GM18499 (cell line): ENCODE data around the gene SPRR4.

Source experiments
- ATAC-seq: cut with Tn5 transposase; IDR thresholded peaks from one replicate; pipeline ENCODE4 v1.9.1; 2021; ENCODE audit warnings: moderate number of reproducible peaks; ENCODE audit not compliant: insufficient read depth, unreplicated experiment

The SPRR4 gene

DNA sequence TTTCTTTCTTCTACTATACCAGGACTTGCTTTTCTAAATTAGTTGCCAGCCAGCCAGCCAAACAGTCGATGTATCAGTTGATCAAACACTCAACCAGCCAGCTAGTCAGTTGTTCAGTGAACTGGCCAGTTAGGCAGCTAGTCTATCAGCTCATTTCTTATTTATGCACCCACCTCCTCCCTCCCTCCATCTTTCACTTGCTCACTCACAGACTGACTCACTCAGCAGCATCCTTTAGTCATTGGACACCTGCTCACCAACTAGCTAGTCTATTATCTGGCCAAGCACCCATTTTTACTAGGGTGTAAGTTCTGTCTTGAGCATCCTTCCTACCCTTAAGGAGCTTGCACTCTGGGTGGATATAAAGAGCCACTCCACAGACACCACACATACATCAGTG lies 5.9 kb upstream of the SPRR4 start:
- ATAC-seq, result no peak

DNA sequence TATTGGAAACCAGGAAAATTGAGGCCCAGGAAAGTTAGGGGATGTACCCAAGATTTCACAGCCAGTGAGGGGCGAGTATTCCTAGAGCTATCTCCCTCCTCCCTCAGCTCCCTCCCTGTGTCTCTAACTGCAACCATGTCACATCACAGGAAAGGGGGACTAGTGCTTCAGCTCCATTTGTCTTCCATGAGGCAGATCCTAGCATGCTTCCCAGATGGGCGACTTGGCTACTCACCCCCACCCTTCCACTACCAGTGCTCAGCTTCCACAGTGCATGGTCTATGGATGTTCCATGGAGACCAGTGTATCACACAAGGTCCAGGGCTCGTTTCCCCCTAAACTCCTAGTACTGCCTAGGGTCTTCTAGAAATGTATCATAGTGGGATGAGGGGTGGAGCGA lies 4.6 kb upstream of the SPRR4 start:
- ATAC-seq, result no peak

DNA sequence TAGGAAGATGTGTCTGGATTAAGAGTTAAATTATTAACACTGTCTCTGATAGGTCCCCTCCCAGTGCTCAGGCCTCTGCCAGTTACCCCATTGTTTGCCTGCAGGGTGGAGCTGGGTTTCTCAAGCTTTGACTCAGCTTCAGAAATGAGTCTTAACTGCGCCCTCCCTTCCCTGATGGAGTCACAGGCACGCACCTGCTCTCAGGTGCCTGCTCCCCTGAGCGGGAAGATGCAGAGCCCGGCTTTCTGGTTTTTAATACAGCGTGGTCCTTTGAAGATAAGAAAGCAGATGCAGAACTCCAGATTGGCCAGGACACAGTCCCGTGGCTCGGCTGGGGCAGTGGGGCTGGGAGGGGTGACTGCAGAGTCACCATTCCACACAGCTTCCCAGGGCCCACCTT lies 3.2 kb upstream of the SPRR4 start:
- no peak for ATAC-seq

DNA sequence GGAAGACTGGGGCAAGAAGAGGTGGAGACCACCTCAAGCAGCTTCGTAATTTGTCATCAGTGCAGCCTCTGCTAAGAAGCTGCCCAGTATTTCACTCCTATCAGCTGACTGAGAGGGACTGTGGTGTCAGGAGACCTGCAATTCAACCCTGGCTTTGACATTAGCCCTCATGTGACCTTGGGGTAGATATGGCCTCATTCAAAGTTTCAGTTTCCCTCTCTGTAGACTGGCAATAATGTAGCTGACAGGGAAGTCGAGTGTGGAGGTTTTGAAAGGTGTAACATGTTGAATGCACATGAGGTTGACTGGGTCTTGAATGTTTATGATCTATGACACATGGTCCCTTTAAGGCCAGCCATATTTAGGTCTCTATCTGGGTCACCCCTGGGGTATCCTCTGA lies 2.2 kb upstream of the SPRR4 start:
- ATAC-seq, result peak; percentile 88

DNA sequence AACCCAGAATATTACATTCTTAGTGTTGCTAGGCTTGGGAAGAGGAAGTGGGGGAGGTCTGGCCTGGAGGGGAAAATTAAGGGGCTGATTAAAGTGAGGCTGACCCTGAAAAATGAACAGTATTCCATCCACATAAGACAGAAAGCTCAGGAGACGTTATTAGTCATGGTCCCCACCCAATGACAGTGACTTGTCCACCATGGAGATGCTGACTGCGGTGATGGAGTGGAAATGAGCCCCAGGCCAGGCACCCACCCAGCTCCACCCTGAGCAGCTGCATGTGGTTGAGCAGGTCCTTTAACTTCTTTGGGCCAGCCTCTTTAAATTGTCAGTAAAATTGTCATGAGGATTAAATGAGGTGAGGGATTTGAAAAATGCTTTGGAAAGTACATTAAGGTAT lies 1.4 kb upstream of the SPRR4 start:
- no peak for ATAC-seq

DNA sequence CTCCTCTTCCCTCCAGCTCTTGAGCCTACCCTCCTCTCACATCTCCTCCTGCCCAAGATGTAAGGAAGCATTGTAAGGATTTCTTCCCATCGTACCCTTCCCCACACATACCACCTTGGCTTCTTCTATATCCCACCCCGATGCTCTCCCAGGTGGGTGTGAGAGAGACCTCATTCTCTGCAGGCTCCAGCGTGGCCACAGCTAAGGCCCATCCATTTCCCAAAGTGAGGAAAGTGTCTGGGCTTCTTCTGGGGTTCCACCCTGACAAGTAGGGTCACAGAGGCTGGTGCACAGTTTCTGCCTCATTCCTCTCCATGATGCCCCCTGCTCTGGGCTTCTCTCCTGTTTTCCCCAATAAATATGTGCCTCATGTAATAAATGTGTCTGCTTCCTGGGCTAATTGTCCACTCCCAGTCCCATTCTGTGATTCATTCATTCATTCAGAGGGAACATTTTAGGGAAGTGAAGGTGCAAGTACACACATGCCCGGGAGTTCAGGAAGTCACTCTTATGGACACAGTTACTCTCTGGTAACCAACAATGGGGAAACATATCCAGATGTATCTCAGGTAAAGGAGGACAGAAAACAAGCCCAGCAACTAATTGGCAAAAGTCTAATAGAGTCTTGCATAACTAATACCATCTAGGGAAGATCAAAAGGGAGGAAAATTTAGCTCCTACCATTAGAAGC lies 1.9 kb downstream of the SPRR4 start:
- ATAC-seq, result no peak

DNA sequence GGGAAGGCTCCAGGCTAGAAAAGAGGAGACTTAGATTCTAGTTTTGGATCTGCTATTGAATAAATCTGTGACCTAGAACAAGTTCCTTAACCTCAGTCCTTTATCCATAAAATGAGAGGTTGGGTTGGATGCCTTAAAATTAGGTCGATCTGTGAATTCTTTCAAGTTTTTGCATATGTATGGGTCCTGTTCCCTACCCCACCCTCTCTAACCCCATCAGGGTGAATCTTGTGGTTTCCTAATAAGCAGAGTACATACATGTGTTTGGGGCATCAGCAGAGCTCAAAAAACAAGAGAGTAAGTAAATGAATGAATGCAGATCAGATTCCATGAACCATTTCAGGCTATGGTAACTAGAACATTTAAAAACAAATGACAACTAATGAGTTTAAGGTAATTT lies 6.2 kb downstream of the SPRR4 start:
- ATAC-seq, result no peak

DNA sequence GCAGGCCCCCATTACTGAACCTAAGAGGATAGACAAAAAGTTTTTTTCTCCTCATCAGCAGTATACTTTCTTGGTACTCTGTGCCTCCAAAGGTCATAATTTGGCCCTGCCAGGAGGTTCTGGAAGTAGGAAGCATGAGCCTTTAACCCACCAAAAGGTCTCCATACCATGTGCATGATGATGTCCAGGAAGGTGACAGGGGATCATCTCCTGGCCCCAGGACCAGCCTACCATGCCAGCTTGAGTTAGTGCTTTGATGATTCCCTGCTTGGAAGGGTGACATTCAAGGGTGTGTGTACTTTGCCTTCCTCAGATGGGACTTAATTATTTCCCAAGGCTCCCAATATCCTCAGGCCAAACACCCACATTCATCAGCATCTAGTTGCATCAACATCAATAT lies 7.2 kb downstream of the SPRR4 start:
- ATAC-seq, result no peak

DNA sequence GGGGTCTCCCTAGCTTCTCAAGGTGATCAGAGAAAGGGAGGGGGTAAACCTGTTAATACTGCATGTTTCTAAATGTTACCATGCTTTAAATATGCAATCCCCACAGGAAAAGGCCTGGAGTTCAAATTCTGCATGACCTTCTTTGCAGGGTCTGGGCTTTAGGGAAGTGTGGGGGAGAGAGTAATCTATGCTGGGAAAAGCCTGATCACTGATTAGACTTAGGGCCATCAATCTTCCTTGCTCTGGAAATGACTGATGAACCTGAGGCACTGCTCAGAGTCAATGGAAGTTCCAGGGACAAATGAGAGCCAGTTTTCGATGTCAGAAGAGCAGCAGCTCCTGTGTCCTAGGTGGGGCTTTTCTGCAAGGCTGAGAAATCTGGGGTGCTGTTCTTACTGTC lies 10.2 kb downstream of the SPRR4 start:
- no peak for ATAC-seq

DNA sequence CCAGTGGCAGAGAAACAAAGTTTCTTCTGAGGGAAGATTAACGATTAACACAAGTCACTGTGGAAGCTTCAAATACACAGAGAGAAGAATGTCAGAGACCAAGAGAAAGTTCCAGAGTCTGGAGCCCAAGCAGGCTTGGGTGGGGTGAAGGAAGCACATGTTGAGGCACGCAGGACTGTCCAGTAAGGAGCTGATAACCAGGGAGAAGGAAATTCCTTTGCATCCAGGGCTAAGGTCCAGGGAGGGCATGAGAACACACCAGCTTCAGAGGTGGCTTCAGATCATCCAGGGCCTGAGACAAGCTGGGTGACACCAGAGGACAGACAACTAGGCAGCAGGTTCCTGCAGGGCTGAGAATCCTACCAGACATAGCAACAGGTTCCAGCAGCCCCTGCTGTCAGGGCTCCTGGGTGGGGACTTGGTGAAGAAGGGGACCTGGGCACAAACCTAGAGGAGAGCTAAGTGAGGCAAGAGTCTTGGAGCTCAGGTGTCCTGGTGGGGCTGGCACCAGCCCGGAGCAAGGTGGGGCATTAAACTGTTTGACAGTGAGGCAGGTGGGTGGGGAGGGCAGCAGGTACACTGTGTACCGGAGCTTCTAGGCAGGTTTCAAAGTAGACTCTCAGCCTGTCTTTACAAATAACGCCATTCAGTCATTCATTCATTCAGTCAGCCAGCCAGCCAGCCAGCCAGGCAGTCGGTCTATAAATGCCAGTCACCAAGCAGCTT lies 10.9 kb downstream of the SPRR4 start:
- no peak for ATAC-seq

DNA sequence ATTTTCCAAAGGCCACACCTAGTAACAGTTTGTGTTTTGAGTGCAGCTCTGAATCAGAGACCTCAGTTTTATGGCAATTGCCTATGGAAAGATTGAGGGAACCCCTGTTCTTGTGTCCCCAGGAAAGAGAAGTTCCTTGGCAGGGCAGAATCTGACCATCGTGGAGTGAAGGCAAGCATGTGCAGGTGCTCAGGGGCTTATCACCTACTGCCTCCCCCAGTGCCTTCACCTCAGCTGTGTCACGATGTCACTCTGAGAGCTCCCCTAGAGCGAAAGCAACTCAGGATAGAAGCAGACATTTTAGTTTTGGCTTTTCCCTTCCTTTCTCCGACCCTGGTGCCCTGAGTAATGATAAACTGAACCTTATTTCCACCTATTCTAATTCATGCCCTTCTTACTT lies 11.6 kb downstream of the SPRR4 start:
- ATAC-seq, result no peak

DNA sequence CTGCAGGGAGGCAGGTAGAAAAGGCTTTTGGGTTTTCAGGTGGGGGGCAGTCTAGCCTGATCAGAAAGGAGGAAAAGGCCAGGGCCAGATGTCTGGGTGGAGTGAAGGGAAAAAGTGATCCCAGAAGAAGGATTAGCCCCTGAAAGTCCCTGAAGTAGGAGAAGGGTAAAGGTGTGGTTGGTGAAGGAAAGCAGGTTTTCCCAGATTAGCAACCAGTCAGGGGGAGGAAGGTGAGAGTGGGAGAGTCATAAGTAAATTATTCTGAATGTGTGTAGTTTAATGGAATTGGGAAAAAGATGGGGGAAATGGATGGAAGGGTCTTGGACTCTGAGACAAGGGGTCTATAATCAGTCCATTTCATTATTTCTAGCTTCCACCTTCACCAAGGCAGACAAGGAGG lies 12.8 kb downstream of the SPRR4 start:
- ATAC-seq, result no peak

DNA sequence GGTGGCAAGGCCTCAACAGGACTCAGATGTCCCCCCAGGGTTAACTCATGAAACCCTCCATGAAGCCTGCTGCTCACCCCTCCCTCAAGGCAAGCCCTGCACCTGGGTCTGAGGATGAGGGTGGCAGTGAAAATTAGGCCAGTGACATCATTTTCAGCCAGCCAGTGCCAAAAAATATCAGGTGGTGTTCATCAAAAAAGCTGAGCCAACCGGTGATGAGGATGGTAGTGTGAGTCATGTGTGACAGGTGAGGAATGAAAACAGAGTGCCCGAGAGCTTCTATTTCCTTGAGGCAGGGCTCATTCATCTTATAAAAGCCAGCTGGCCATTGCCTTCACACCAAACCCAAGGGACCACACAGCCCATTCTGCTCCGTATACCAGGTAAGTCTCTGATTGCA lies 13.3 kb downstream of the SPRR4 start, which contains the start of gene SPRR1A:
Gene SPRR1A (plus strand): TSS at position 339 of the 400 bp plus-strand sequence. CDS start 1,150 bp downstream, outside the sequence.
- ATAC-seq, result no peak

DNA sequence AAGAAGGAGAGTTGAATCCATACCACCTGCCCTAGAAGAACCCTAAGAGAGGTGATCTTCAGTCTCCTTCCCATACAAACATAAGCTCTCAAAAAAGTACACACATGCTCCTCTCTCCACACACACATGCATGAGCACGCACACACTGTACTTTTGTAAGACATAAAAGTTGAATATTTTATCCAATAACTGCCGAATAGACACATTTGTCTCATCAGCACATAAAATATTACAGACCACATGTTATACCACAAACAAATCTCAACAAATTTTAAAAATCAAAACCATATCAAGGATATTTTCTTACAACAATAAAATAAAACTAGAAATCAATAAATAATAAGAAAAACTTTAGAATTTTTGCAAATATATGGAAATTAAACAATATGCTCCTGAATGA lies 16.1 kb downstream of the SPRR4 start:
- no peak for ATAC-seq

DNA sequence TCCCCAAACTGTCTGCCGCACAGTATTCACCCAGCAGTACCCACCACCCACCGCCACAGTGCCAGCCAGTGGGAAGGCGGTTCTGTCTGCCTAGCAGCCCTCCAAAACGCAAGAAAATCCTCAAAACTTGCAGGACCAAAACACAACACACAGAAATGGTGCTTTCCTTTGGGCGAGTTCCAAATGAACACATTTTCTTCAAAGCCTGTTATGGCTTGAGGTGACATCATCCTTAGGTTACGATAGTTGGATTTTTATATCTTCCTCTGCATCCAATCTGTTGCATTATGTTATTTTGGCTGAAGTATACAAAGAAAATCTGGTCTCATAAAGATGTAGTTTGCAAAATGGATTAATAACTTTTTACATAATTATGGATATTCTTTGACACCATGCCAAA lies 22.7 kb downstream of the SPRR4 start:
- no peak for ATAC-seq

DNA sequence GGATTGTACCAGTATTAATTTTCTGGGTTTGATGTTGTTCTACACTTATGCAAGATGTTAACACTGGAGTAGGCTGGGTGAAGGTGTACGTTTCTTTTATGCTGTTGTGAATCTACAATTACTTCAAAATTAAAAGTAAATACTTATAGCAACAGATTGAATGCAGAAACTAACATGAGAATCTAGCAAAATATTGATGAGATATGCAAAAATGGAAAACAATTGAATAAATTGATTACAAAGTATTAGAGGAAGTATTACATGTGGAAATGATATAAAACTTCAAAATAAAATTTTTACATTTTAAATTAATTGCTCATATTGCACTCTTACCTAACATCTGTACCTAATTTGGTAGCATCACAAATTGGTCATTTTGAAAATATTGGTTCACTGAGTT lies 25.4 kb downstream of the SPRR4 start:
- no peak for ATAC-seq

DNA sequence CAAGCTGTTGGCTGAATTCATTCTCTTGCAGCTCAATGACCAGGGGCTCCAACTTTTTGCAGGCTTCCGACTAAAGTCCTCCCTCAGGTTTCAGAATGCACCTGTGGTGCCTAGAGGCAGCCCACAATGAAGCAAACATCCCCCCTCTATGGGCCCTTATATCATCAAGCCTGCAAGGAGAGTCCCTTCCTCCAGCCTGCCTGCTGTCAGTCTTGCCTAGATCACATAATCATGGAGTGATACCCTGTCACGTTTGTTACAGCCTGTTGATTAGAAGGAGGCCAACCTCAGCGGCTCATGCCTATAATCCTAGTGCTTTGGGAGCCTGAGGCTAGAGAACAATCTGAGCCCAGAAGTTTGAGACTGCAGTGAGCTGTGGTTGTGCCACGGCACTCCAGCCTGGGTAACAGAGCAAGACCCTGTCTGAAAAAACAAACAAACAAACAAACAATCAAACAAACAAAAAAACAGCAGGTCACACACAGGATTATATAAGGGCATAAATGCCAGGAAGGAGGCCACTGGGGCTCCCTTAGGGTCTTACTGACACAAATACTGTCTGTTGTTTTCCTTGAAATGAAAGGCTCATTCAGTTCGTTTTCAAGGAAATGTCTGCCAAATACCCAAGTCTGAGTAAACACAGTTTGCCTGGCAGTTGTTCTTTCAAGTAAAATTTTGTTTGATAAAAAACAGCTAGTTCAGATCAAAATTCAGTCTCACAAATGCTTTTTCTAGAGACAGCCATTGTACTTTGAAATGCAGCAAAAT lies 26.4 kb downstream of the SPRR4 start:
- no peak for ATAC-seq

DNA sequence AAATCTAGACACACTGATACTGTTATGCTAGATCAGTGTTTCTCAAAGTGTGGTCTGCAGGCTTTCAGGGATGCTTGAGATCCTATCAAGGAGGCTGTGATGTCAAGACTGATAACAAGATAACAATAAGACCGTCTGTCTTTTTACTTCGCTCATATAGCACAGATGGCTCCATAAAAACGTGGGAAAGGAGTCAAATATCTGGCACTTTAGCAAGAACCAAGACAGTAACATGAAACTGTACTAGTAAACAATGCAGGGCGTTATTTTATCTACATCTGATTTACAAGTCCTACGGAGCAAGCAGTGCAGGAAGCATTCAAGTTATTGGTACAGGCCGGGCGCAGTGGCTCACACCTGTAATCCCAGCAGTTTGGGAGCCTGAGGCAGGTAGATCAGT lies 27.5 kb downstream of the SPRR4 start:
- ATAC-seq, result no peak

DNA sequence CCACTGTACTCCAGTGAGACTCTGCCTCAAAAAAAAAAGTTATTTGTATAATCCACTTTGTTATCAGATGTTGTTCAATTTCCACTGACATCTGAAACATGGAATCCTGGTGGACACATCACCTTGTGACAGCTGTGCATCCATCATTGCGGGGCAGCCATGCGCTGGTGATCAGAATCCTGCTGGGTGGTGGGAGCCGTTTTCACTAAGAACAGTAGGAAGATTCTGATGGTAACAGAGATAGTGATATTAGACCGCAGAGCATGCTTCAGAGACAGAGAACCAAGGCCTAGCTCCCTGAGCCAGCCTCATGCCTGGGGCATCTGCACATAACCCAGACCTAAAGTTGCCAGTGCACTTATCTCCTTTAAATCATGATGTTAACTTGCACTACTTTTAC lies 28.0 kb downstream of the SPRR4 start:
- no peak for ATAC-seq

DNA sequence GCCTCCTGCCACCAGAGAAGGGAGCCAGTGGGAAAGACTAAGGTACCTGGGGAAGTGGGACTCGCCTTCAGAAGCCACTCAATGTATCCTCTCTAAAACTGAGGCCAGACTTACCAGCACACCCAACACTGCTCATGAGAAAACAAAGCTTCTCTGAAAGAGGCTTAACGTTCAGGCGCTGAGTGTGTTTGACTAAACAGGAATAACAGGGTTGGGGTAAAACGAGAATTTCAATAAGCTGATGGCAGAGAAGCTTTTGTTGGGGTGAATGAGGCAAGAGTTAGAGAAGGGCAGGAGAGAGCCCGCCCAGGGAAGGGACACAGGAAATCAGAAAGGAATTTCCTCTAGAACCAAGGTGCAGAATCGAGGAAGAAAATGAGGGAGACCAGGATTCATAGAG lies 29.4 kb downstream of the SPRR4 start:
- no peak for ATAC-seq

DNA sequence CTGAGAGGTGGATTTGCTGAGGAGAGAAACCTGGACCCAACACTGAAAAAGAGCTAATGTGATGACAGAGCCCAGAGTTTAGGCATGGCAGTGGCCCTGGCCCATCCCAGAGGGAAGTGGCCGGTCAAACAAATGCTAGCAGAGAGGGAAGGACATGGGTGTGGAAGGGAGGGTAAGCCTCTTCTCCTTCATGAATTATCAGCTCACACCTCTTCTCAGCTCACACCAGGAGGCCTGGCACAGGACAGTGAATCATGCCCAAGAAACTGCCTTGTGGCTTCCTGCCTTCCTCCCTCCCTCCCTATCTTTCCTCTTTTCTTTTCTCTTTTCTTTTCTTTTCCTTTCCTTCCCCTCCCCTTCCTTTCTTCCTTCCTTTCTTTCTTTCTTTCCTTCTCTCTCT lies 29.8 kb downstream of the SPRR4 start:
- ATAC-seq, result no peak
